IMR-90 (cell line): ENCODE results near the gene MGRN1. TPM values are rescaled to one million over a fixed set of nuclear protein-coding genes. Genes with fewer than 3 reads are reported as not detected.

Source experiments
- ATAC-seq: fragments of 200-7000 bp; cut with Tn5 transposase; 2 replicates; pipeline ENCODE4 v1.9.1; 2020; ENCODE audit warnings: low read depth, mild to moderate bottlenecking, moderate library complexity
- BruUV-seq: library from RNA; stranded (reverse); fragments of 400-500 nt; replicated peaks from 2 replicates; lab custom pipeline; 2021; lab: Mats Ljungman, UMichigan
- CTCF ChIA-PET: fragments of 300-600 bp; formaldehyde crosslinking; extraction: SDS; loops from one replicate; lab custom pipeline; 2021; ENCODE audit warnings: antibody characterized with exemption; lab: Yijun Ruan, JAX
- POLR2A ChIA-PET: fragments of 300-600 bp; sonication (Branson Sonifier 250); formaldehyde crosslinking; loops from one replicate; lab custom pipeline; 2022; ENCODE audit warnings: antibody characterized with exemption; ENCODE audit not compliant: unreplicated experiment; lab: Charles Lee
- DNase-seq: peaks from one replicate; pipeline ENCODE4 v3.0.0; 2013
- H2AFZ ChIP-seq: replicated peaks from 2 replicates; pipeline ENCODE3; 2013; ENCODE audit warnings: low read length, mild to moderate bottlenecking; ENCODE audit not compliant: poor library complexity
- H2AK5ac ChIP-seq: 2 replicates; pipeline ENCODE4 v1.6.1; 2013; ENCODE audit warnings: low read depth, low read length, inconsistent platforms
- H2AK9ac ChIP-seq: replicated peaks from 2 replicates; pipeline ENCODE3; 2013; ENCODE audit warnings: mild to moderate bottlenecking, low read depth, low read length, moderate library complexity; ENCODE audit not compliant: poor library complexity
- H2BK120ac ChIP-seq: 2 replicates; pipeline ENCODE4 v1.6.1; 2013; ENCODE audit warnings: low read depth, low read length, inconsistent platforms
- H2BK15ac ChIP-seq: 3 replicates; pipeline ENCODE4 v1.6.1; 2013; ENCODE audit warnings: low read depth, low read length, inconsistent platforms
- H2BK20ac ChIP-seq: 2 replicates; pipeline ENCODE4 v1.6.1; 2013; ENCODE audit warnings: low read depth, mild to moderate bottlenecking, inconsistent platforms, low read length, moderate library complexity
- H2BK5ac ChIP-seq: 2 replicates; pipeline ENCODE4 v1.6.1; 2013; ENCODE audit warnings: mild to moderate bottlenecking, low read depth, low read length, inconsistent platforms; ENCODE audit not compliant: poor library complexity, severe bottlenecking
- H3K14ac ChIP-seq: replicated peaks from 2 replicates; pipeline ENCODE4 v1.6.1; 2013; ENCODE audit warnings: low read depth, low read length, inconsistent platforms
- H3K18ac ChIP-seq: 2 replicates; pipeline ENCODE4 v1.6.1; 2013; ENCODE audit warnings: low read depth, low read length, control low read depth
- H3K23ac ChIP-seq: 2 replicates; pipeline ENCODE4 v1.6.1; 2013; ENCODE audit warnings: low read depth, low read length, inconsistent platforms
- H3K27ac ChIP-seq: 2 replicates; pipeline ENCODE4 v1.5.1; 2013; ENCODE audit warnings: mild to moderate bottlenecking, control low read depth, low read length; ENCODE audit not compliant: insufficient read depth
- H3K27me3 ChIP-seq: 2 replicates; pipeline ENCODE4 v1.6.1; 2013; ENCODE audit warnings: low read length; ENCODE audit not compliant: control insufficient read depth, insufficient read depth
- H3K36me3 ChIP-seq: 2 replicates; pipeline ENCODE4 v1.6.1; 2013; ENCODE audit warnings: low read length, mixed read lengths; ENCODE audit not compliant: control insufficient read depth, insufficient read depth
- H3K4ac ChIP-seq: 2 replicates; pipeline ENCODE4 v1.6.1; 2013; ENCODE audit warnings: low read depth, low read length, inconsistent platforms
- H3K4me1 ChIP-seq: 2 replicates; pipeline ENCODE4 v1.6.1; 2013; ENCODE audit warnings: low read length, mixed read lengths; ENCODE audit not compliant: control insufficient read depth, insufficient read depth
- H3K4me2 ChIP-seq: 2 replicates; pipeline ENCODE4 v1.6.1; 2013; ENCODE audit warnings: low read depth, mild to moderate bottlenecking, control low read depth, low read length, moderate library complexity
- H3K4me3 ChIP-seq: 2 replicates; pipeline ENCODE4 v1.5.1; 2013; ENCODE audit warnings: low read depth, mild to moderate bottlenecking, control low read depth, low read length, moderate library complexity; ENCODE audit not compliant: insufficient read depth
- H3K56ac ChIP-seq: 2 replicates; pipeline ENCODE4 v1.6.1; 2013; ENCODE audit warnings: low read length, inconsistent platforms; ENCODE audit not compliant: insufficient read depth; ENCODE audit errors: extremely low read depth
- H3K79me1 ChIP-seq, 2 experiments: 2 replicates each; pipeline ENCODE4 v1.6.1; 2013; ENCODE audit warnings: low read length in 2 of 2, inconsistent platforms in 1 of 2, low read depth in 1 of 2
- H3K9ac ChIP-seq: 2 replicates; pipeline ENCODE4 v1.6.1; 2013; ENCODE audit warnings: low read depth, low read length, control low read depth
- H3K9me1 ChIP-seq: 2 replicates; pipeline ENCODE4 v1.6.1; 2013; ENCODE audit warnings: low read length, inconsistent platforms; ENCODE audit not compliant: insufficient read depth
- H3K9me3 ChIP-seq: 2 replicates; pipeline ENCODE4 v1.6.1; 2013; ENCODE audit warnings: low read length; ENCODE audit not compliant: control insufficient read depth, insufficient read depth
- H4K20me1 ChIP-seq: 2 replicates; pipeline ENCODE4 v1.6.1; 2013; ENCODE audit warnings: low read length, inconsistent platforms; ENCODE audit not compliant: insufficient read depth
- H4K5ac ChIP-seq: 2 replicates; pipeline ENCODE4 v1.6.1; 2013; ENCODE audit warnings: mild to moderate bottlenecking, low read depth, low read length, control low read depth
- H4K8ac ChIP-seq, 2 experiments: 2 replicates each; pipeline ENCODE4 v1.6.1; 2013; ENCODE audit warnings: low read depth in 2 of 2, low read length in 2 of 2, control low read depth in 1 of 2, inconsistent platforms in 1 of 2
- H4K91ac ChIP-seq: 2 replicates; pipeline ENCODE4 v1.6.1; 2013; ENCODE audit warnings: low read depth, low read length, inconsistent platforms; ENCODE audit not compliant: insufficient read depth
- CTCF ChIP-seq: conservative IDR thresholded peaks from 2 replicates; pipeline ENCODE4 v1.5.1; 2012; ENCODE audit warnings: mild to moderate bottlenecking, low read depth, low read length, improper control_type of control experiment
- RFX5 ChIP-seq: IDR thresholded peaks from 2 replicates; pipeline ENCODE4 v1.8.0; 2012; ENCODE audit warnings: low read depth, mild to moderate bottlenecking, low read length, moderate library complexity
- WGBS, 2 experiments: methylation state at CpG; one replicate each; pipeline versions ENCODE4 v1.1.5 to v1.1.7; 2013; ENCODE audit warnings: missing lambda C conversion rate in 2 of 2; ENCODE audit not compliant: insufficient read length in 1 of 2; ENCODE audit errors: extremely low coverage in 2 of 2; 5-methylcytosine and 5-hydroxymethylcytosine counted together
- dilution Hi-C: fragments of 300-500 bp; cut with HindIII; formaldehyde crosslinking; loops from one replicate; pipeline ENCODE4 v1.14.3; 2018; ENCODE audit warnings: low sequenced_read_pairs; ENCODE audit not compliant: unreplicated experiment
- in situ Hi-C: fragments of 300-500 bp; cut with MboI; formaldehyde crosslinking; loops from 3 replicates; pipeline ENCODE4 v1.14.3; 2019; ENCODE audit warnings: low sequenced_read_pairs, inconsistent platforms, mixed read lengths
- intact Hi-C: fragments of 100-400 bp; cut with micrococcal nuclease; formaldehyde crosslinking; loops from 2 replicates; pipeline ENCODE4 v1.10.0; 2022
- polyA plus RNA-seq, 3 experiments: library from polyadenylated mRNA; depleted of rRNA; stranded (reverse); fragments of >200 nt; gene quantifications; 2 replicates each; pipeline ENCODE4 v1.2.3, GENCODE V29; 2012; ENCODE audit warnings: low replicate concordance in 1 of 3
- total RNA-seq: library from RNA; depleted of rRNA; stranded (reverse); fragments of >200 nt; gene quantifications from 2 replicates; pipeline ENCODE4 v1.2.3, GENCODE V29; 2012

MGRN1 gene
- total and polyA plus RNA-seq, 2 of the 4 experiments (the other 2 are of a cell fraction), result 11.7 to 32.7 TPM

GRCh38 chr16:4667203-4667963 lies 42.8 kb downstream of the MGRN1 start:
- 93% methylated on average over 8 of the region's 20 CpGs; no CpG with 5 or more reads in 1 of the 2 experiments for WGBS, 2 experiments
- Histone ChIP-seq H2AFZ (no peak overlapping the region), H3K4me3 (no peak overlapping the region), H4K91ac (no peak overlapping the region), H2BK20ac (no peak overlapping the region), H2BK5ac (no peak overlapping the region), H3K4ac (no peak overlapping the region), H2AK9ac (no peak overlapping the region), H3K9me1 (peaks cover 2% of the 10 kb centered on the region; the same call in 1 of the 2 replicates), H3K9ac (no peak overlapping the region), H3K36me3 (peaks cover 63% of the 10 kb centered on the region), H3K4me2 (no peak overlapping the region), H4K5ac (no peak overlapping the region), H3K27ac (no peak overlapping the region), H4K20me1 (peaks cover 15% of the 10 kb centered on the region; the same call in 1 of the 2 replicates), H3K18ac (no peak overlapping the region), H3K56ac (no peak overlapping the region), H2AK5ac (no peak overlapping the region), H3K23ac (no peak overlapping the region), H3K9me3 (no peaks in the 10 kb centered on the region), H3K14ac (no peak overlapping the region), H2BK120ac (no peak overlapping the region), H2BK15ac (no peak overlapping the region), H4K8ac (no peak overlapping the region), H3K27me3 (no peaks in the 10 kb centered on the region), H3K4me1 (no peaks in the 10 kb centered on the region), H3K79me1 (peaks cover 10 to 24% of the 10 kb centered on the region in 2 experiments; a peak in 3 of 4 replicates)
- ChIA-PET POLR2A (no interaction called here), CTCF (no interaction called here)
- dilution Hi-C loops (no loop called here), intact Hi-C loops (no loop called here), in situ Hi-C loops (no loop called here)
- no peak for TF ChIP-seq RFX5
- TF ChIP-seq CTCF, result no peak
- no peak for DNase-seq
- no TSS peak for BruUV-seq
- no peak for ATAC-seq
